GM12865 (cell line): ENCODE results near the gene SMARCA4.
"Not testable (repeated sequence)": the region's sequence is repeated elsewhere in the genome, so short reads cannot be mapped to it uniquely, and the experiment has no call there.

Source experiments
- DNase-seq: peaks from one replicate; pipeline ENCODE4 v3.0.0; 2010; ENCODE audit warnings: low read depth
- H3K4me3 ChIP-seq: 2 replicates; pipeline ENCODE4 v1.5.1; 2011; ENCODE audit warnings: mild to moderate bottlenecking, low read depth, low read length, control low read depth
- TF ChIP-seq, protein P1 (sequence below): IDR thresholded peaks from 2 replicates; pipeline ENCODE4 v1.5.1; 2011; ENCODE audit warnings: low read length, control low read depth, low read depth, inconsistent platforms; ENCODE audit not compliant: insufficient read depth; ENCODE audit errors: missing control alignments

The SMARCA4 gene

DNA sequence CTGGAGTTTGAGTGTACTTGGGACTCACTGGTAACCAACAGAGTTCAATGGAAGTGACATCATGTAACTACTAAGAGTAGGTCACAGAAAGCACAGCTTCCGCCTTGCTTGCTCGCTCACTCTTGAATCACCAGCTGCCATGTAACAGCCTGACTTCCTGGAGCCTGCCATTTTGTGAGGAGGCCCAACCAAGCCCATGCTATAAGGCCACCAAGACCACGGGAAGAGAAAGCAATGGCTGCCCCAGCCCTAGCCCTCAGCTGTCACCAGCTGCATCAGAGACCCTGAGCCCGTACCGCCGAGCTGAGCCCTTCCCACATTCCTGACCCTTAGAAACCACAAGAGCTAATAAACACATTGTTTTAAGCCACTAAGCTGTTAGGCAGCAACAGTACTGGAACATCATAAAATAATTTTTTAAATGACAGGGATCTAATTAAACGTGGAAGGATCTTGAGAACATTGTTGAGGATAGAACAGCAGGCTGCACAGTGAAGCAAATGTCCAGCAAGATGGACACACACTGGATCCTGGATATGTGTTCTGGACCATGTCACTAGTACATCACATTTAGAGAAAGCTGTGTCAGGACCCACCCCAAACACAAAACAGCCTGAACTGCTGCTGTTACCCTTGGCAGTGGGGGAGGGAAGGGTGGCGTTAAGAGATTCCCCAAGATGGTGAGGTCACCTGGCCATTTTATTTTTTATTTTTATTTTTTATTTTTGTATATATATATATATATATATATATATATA is 106.7 kb downstream of the SMARCA4 start:
- TF ChIP-seq, protein P1, sequence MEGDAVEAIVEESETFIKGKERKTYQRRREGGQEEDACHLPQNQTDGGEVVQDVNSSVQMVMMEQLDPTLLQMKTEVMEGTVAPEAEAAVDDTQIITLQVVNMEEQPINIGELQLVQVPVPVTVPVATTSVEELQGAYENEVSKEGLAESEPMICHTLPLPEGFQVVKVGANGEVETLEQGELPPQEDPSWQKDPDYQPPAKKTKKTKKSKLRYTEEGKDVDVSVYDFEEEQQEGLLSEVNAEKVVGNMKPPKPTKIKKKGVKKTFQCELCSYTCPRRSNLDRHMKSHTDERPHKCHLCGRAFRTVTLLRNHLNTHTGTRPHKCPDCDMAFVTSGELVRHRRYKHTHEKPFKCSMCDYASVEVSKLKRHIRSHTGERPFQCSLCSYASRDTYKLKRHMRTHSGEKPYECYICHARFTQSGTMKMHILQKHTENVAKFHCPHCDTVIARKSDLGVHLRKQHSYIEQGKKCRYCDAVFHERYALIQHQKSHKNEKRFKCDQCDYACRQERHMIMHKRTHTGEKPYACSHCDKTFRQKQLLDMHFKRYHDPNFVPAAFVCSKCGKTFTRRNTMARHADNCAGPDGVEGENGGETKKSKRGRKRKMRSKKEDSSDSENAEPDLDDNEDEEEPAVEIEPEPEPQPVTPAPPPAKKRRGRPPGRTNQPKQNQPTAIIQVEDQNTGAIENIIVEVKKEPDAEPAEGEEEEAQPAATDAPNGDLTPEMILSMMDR = no peak
- DNase-seq = no peak
- H3K4me3 ChIP-seq = no peak overlapping the region

DNA sequence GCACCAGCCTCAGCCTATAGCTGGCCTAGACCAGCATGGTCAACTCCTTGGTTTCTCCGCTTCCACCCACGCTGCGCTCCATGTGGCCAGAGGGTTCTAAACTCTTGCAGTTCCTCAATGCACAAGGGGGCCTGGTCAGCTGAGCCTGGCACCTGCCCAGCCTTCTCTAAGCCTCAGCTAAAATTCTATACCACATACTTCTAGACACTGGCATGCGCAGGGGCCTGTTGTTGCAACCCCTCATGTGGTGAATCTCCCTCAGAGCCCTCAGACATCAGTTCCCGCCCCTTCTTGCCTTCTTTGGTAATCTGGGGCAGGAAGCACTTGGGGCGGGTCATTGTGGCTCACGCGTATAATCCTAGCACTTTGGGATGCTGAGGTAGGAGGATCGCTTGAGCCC is 108.7 kb downstream of the SMARCA4 start:
- H3K4me3 ChIP-seq = no peak overlapping the region
- no peak for DNase-seq
- TF ChIP-seq, protein P1 = no peak

DNA sequence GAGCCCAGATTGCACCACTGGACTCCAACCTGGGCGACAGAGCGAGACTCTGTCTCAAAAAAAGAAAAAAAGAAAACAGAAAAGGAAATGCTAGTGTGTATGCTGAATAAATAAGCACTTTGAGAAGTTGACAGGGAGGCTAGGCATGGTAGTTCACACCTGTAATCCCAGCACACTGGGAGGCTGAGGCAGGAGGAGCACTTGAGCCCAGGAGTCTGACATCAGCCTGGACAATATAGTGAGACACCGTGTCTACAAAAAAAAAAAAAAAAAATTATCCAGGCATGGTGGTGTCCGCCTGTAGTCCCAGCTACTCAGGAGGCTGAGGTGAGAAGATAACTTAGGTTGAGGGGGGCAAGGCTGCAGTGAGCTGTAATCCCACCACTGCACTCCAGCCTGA is 109.3 kb downstream of the SMARCA4 start:
- no peak overlapping the region for H3K4me3 ChIP-seq

DNA sequence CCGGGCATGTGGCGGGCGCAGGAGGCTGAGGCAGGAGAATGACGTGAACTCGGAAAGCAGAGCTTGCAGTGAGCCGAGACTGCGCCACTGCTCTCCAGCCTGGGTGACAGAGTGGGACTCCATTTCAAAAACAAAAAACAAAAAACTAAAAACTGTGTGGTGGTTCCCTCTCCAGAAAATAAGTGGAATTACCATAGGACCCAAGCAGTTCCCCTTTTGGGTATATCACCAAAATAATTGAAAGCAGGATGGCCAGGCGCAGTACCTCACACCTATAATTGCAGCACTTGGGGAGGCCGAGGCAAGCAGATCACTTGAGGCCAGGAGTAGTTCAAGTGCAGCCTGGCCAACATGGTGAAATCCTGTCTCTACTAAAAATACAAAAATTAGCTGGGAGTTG is 112.7 kb downstream of the SMARCA4 start:
- TF ChIP-seq, protein P1 = no peak
- no peak for DNase-seq
- no peak overlapping the region for H3K4me3 ChIP-seq

More for the DNA sequence above, 109.3 kb downstream of the SMARCA4 start:
- TF ChIP-seq, protein P1 = no peak
- no peak for DNase-seq

DNA sequence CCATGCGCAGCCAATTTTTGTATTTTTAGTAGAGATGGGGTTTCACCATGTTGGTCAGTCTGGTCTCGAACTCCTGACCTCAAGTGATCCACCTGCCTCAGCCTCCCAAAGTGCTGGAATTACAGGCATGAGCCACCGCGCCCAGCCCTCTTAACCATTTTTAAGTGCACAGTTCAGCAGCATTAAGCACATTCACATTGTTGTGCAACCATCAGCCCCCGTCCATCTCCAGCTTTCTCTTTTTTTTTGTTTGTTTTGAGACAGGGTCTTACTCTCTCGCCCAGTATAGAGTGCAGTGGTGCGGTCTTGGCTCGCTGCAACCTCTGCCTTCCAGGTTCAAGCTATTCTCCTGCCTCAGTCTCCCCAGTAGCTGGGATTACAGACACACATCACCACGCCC is 116.0 kb downstream of the SMARCA4 start:
- H3K4me3 ChIP-seq, DNase-seq: not testable (repeated sequence)

DNA sequence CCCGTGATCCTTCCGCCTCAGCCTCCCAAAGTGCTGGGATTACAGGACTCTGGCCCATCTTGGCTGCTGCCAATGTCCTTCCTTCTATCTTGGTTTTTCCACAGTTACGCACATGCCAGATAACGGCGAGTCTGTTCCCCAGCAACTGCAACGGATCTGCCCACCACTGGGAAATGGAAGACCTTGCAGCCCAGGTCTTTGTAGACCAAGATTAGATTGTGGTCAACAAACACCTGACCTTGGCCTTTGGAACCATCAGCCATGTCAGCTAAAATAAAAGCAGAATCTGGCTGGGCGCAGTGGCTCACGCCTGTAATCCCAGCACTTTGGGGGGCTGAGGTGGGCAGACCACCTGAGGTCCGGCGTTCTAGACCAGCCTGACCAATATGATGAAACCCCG is 118.1 kb downstream of the SMARCA4 start:
- TF ChIP-seq, protein P1 = no peak
- DNase-seq = no peak

DNA sequence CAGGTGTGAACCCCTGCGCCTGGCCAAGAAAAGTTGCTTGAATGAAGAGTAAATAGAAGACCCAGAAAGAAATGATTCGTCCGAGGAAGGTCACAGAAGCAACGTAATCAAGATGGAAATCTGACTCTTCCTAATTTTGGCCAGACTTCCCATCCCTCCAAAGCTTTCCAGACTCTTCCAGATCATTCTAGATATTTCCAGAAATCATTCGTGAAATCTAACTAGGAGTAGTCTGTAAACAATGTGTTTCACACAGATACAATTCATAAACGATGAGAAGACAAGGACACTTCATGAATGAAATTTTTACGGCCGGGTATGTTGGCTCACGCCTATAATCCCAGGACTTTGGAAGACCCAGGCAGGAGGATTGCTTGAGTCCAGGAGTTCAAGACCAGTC is 119.2 kb downstream of the SMARCA4 start:
- TF ChIP-seq, protein P1 = no peak
- no peak overlapping the region for H3K4me3 ChIP-seq
- DNase-seq = no peak

More for the DNA sequence above, 118.1 kb downstream of the SMARCA4 start:
- no peak overlapping the region for H3K4me3 ChIP-seq
